OCI-LY7 (cell line): ENCODE measurements around the gene UTS2B. TPM values are rescaled to one million over a fixed set of nuclear protein-coding genes. Genes with fewer than 3 reads are reported as not detected.

ENCODE experiments used
- BruUV-seq: library from RNA; stranded (reverse); fragments of 400-500 nt; replicated peaks from 2 replicates; lab custom pipeline; 2021; lab: Mats Ljungman, UMichigan
- CTCF ChIA-PET: fragments of 300-600 bp; sonication (Branson Sonifier 250); formaldehyde crosslinking; loops from one replicate; lab custom pipeline; 2022; ENCODE audit warnings: antibody characterized with exemption; ENCODE audit not compliant: unreplicated experiment; lab: Charles Lee
- POLR2A ChIA-PET: fragments of 300-600 bp; sonication (Branson Sonifier 250); formaldehyde crosslinking; loops from one replicate; lab custom pipeline; 2022; ENCODE audit warnings: antibody characterized with exemption; lab: Charles Lee
- DNase-seq: peaks from one replicate; pipeline ENCODE4 v3.0.0-alpha.2; 2015; ENCODE audit warnings: low spot score
- H2AFZ ChIP-seq: fragments of 200-600 bp; sonication (generic), shearing (Covaris generic); 2 replicates; pipeline ENCODE4 v1.6.1; 2014; ENCODE audit warnings: mild to moderate bottlenecking, antibody characterized with exemption, low read length, moderate library complexity
- H3K27ac ChIP-seq: fragments of 200-600 bp; sonication (generic); 2 replicates; pipeline ENCODE4 v1.5.1; 2014; ENCODE audit warnings: mixed run types, low read depth, mild to moderate bottlenecking, moderate library complexity, low read length, inconsistent platforms; ENCODE audit not compliant: poor library complexity, severe bottlenecking
- H3K36me3 ChIP-seq: fragments of 200-600 bp; sonication (generic); 2 replicates; pipeline ENCODE4 v1.6.1; 2014; ENCODE audit warnings: mild to moderate bottlenecking, antibody characterized with exemption, low read length, moderate library complexity, mixed read lengths; ENCODE audit not compliant: insufficient read depth
- H3K4me1 ChIP-seq: fragments of 200-600 bp; sonication (generic); 2 replicates; pipeline ENCODE4 v1.5.1; 2014; ENCODE audit warnings: mild to moderate bottlenecking, low read length; ENCODE audit not compliant: insufficient read depth, poor library complexity, severe bottlenecking
- H3K4me2 ChIP-seq: fragments of 200-600 bp; sonication (generic); 2 replicates; pipeline ENCODE4 v1.6.1; 2014; ENCODE audit warnings: mild to moderate bottlenecking, low read length
- H3K4me3 ChIP-seq: fragments of 200-600 bp; sonication (generic); 2 replicates; pipeline ENCODE4 v1.5.1; 2014; ENCODE audit warnings: mild to moderate bottlenecking, low read depth, low read length; ENCODE audit not compliant: poor library complexity, severe bottlenecking
- H3K79me2 ChIP-seq: fragments of 200-600 bp; sonication (generic); 2 replicates; pipeline ENCODE4 v1.6.1; 2016; ENCODE audit warnings: low read depth, mild to moderate bottlenecking, low read length, moderate library complexity, mixed read lengths; ENCODE audit not compliant: insufficient read depth
- H3K9me2 ChIP-seq: fragments of 200-600 bp; sonication (generic); 2 replicates; pipeline ENCODE4 v1.6.1; 2016; ENCODE audit warnings: mild to moderate bottlenecking, low read length, mixed read lengths; ENCODE audit not compliant: insufficient read depth
- H3K9me3 ChIP-seq: fragments of 200-600 bp; sonication (generic); 2 replicates; pipeline ENCODE4 v1.6.1; 2014; ENCODE audit warnings: mild to moderate bottlenecking, mixed run types, low read length, mixed read lengths
- H4K20me1 ChIP-seq: fragments of 200-600 bp; sonication (generic); 2 replicates; pipeline ENCODE4 v1.6.1; 2014; ENCODE audit warnings: mild to moderate bottlenecking, antibody characterized with exemption, low read length, moderate library complexity, mixed read lengths; ENCODE audit not compliant: insufficient read depth
- CTCF ChIP-seq: fragments of 200-600 bp; sonication (generic); conservative IDR thresholded peaks from 2 replicates; pipeline ENCODE4 v1.5.1; 2014; ENCODE audit warnings: mild to moderate bottlenecking, antibody characterized with exemption, low read length, moderate library complexity, mixed read lengths
- EZH2phosphoT487 ChIP-seq: fragments of 200-600 bp; sonication (generic); IDR thresholded peaks from 2 replicates; pipeline ENCODE4 v1.6.1; 2018; ENCODE audit warnings: low read depth, borderline replicate concordance, mild to moderate bottlenecking, mixed run types, antibody characterized with exemption, low read length, moderate library complexity, mixed read lengths
- intact Hi-C: fragments of 100-400 bp; cut with micrococcal nuclease; formaldehyde crosslinking; loops from one replicate; pipeline ENCODE4 v1.10.0; 2022; ENCODE audit not compliant: unreplicated experiment
- total RNA-seq, 2 experiments: library from RNA; depleted of rRNA in 1 of 2; stranded (reverse); fragments of >200 nt in 1 of 2; shearing (Covaris generic) in 1 of 2; gene quantifications; 2 replicates each; pipeline ENCODE4 v1.2.3, GENCODE V29; 2014 to 2022

Gene UTS2B
- total RNA-seq, 2 experiments from 2014 or later, result 0.92 to 1.1 TPM

GRCh38 chr3:191269289-191270085, 60.8 kb downstream of the UTS2B start:
- Histone ChIP-seq H3K4me1 (peaks cover 7% of the 10 kb centered on the region), H4K20me1 (no peaks in the 10 kb centered on the region), H3K9me2 (no peaks in the 10 kb centered on the region), H3K79me2 (no peaks in the 10 kb centered on the region), H3K4me2 (no peak overlapping the region), H3K4me3 (no peak overlapping the region), H2AFZ (peak overlapping the region; percentile 42), H3K27ac (no peak overlapping the region), H3K36me3 (peaks cover 3% of the 10 kb centered on the region; the same call in 1 of the 2 replicates), H3K9me3 (peaks cover 7% of the 10 kb centered on the region; the same call in 1 of the 2 replicates)
- TF ChIP-seq CTCF (no peak), EZH2phosphoT487 (no peak)
- POLR2A ChIA-PET, result interaction anchor here (0.5 to 2.4 kb wide), 15 partner anchors 8 to 343 kb away, joined by 3 to 10 read pairs (median 4); no protein-coding TSS in a partner anchor
- no peak for DNase-seq
- intact Hi-C loops, result no loop called here
- no TSS peak for BruUV-seq
- CTCF ChIA-PET, result no interaction called here

GRCh38 chr3:191268737-191269136, 61.6 kb downstream of the UTS2B start:
- CTCF ChIA-PET, result no interaction called here
- Histone ChIP-seq H3K4me2 (no peak overlapping the region), H3K27ac (no peak overlapping the region), H2AFZ (peak overlapping the region; percentile 42; the same call in 1 of the 2 replicates), H4K20me1 (no peaks in the 10 kb centered on the region), H3K9me2 (no peaks in the 10 kb centered on the region), H3K4me1 (peaks cover 11% of the 10 kb centered on the region), H3K9me3 (peaks cover 7% of the 10 kb centered on the region; the same call in 1 of the 2 replicates), H3K79me2 (no peaks in the 10 kb centered on the region), H3K4me3 (no peak overlapping the region), H3K36me3 (peaks cover 3% of the 10 kb centered on the region; the same call in 1 of the 2 replicates)
- POLR2A ChIA-PET, result interaction anchor here (0.9 to 2.4 kb wide), 11 partner anchors 11 to 48 kb away, joined by 3 to 9 read pairs (median 3); no protein-coding TSS in a partner anchor
- TF ChIP-seq CTCF (no peak), EZH2phosphoT487 (no peak)
- intact Hi-C loops, result no loop called here
- BruUV-seq, result no TSS peak
- DNase-seq, result no peak
